T-helper 2 cell treated with Interferon-gamma antibody and Interleukin-4, amounts not matched to agents 5 μg/mL and 100 μg/mL, for 36 hours (primary cell): ENCODE measurements around the gene SLC25A39.

Experiments used
- DNase-seq: peaks from one replicate; pipeline ENCODE4 v3.0.0; 2021; ENCODE audit warnings: low spot score
- H3K27ac Mint-ChIP-seq: one replicate; pipeline ENCODE4 v1.8.0; 2021; ENCODE audit warnings: mild to moderate bottlenecking, mixed read lengths
- H3K27me3 Mint-ChIP-seq: one replicate; pipeline ENCODE4 v1.8.0; 2021; ENCODE audit warnings: low read depth, mixed read lengths
- H3K36me3 Mint-ChIP-seq: one replicate; pipeline ENCODE4 v1.8.0; 2021; ENCODE audit warnings: low read depth, mixed read lengths
- H3K4me1 Mint-ChIP-seq: one replicate; pipeline ENCODE4 v1.8.0; 2021; ENCODE audit warnings: low read depth, mixed read lengths
- H3K4me3 Mint-ChIP-seq: one replicate; pipeline ENCODE4 v1.8.0; 2022; ENCODE audit warnings: mild to moderate bottlenecking, moderate library complexity, mixed read lengths
- H3K9me3 Mint-ChIP-seq: one replicate; pipeline ENCODE4 v1.8.0; 2021; ENCODE audit warnings: mixed read lengths

Gene SLC25A39

DNA sequence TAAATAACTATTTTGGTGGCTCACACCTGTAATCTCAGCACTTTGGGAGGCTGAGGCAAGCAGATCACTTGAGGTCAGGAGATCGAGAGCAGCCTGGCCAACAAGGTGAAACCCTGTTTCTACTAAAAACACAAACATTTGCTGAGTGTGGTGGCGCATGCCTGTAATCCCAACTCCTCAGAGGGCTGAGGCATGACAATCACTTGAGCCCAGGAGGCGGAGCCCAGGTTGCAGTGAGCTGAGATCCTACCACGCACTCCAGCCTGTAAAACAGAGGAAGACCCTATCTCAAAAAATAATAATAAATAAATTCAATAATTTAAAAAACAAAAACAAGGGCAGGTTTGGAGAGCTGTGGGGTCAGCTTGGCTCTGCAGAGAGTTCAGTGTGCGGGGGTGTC is 51.0 kb downstream of the SLC25A39 start:
- no peak overlapping the region for H3K4me3 Mint-ChIP-seq
- no peaks in the 10 kb centered on the region for H3K9me3 Mint-ChIP-seq
- no peak overlapping the region for H3K27ac Mint-ChIP-seq
- no peak for DNase-seq
- H3K36me3 Mint-ChIP-seq = no peaks in the 10 kb centered on the region
- H3K27me3 Mint-ChIP-seq = no peaks in the 10 kb centered on the region
- H3K4me1 Mint-ChIP-seq = no peaks in the 10 kb centered on the region

DNA sequence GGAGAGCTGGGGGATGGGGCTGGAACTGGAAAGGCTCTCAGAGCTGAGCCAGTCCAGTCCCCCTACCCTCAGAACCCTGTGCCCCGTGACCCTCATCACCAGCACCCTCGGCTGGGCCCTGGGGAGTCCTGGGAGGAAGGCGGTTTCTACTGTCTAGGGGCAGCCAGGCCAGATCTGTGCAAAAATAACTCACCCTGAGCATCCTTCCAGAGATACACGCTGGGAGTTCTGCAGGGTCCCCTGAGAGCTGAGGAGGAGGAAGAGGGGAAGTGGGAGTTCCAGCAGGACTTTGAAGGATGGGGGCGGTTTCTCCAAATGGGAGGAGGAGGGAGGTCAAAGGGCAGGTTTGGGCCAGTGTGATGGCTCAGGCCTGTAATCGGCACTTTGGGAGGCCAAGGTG is 51.7 kb downstream of the SLC25A39 start:
- H3K27ac Mint-ChIP-seq = no peak overlapping the region
- no peak for DNase-seq

GRCh38 chr17:44272321-44272951 is 52.2 kb downstream of the SLC25A39 start:
- Mint-ChIP-seq H3K27ac (no peak overlapping the region), H3K27me3 (no peaks in the 10 kb centered on the region), H3K4me1 (no peaks in the 10 kb centered on the region), H3K36me3 (no peaks in the 10 kb centered on the region), H3K4me3 (no peak overlapping the region), H3K9me3 (no peaks in the 10 kb centered on the region)
- no peak for DNase-seq

More for the DNA sequence above, 51.7 kb downstream of the SLC25A39 start:
- Mint-ChIP-seq H3K4me1 (no peaks in the 10 kb centered on the region), H3K9me3 (no peaks in the 10 kb centered on the region), H3K36me3 (no peaks in the 10 kb centered on the region), H3K27me3 (no peaks in the 10 kb centered on the region), H3K4me3 (no peak overlapping the region)
